WTC11 (cell line): ENCODE measurements around the gene MYOD1. TPM values are rescaled to one million over a fixed set of nuclear protein-coding genes. Genes with fewer than 3 reads are reported as not detected.

Experiments
- ATAC-seq: fragments of 200-7000 bp; cut with Tn5 transposase; 2 replicates; pipeline ENCODE4 v1.10.0; 2021; ENCODE audit warnings: mild to moderate bottlenecking, moderate library complexity
- CTCF ChIA-PET: fragments of 300-600 bp; sonication (Branson Sonifier 250); formaldehyde crosslinking; loops from one replicate; lab custom pipeline; 2021; ENCODE audit warnings: antibody characterized with exemption; lab: Charles Lee
- POLR2A ChIA-PET: fragments of 350-600 bp; sonication (Branson Sonifier 250); formaldehyde crosslinking; loops from one replicate; lab custom pipeline; 2021; ENCODE audit warnings: antibody characterized with exemption; lab: Charles Lee
- DNase-seq: peaks from one replicate; pipeline ENCODE4 v3.0.0; 2021; ENCODE audit warnings: low spot score
- H3K27ac Mint-ChIP-seq: 2 replicates; pipeline ENCODE4 v1.8.0; 2021; ENCODE audit warnings: mixed read lengths
- H3K27me3 Mint-ChIP-seq: 2 replicates; pipeline ENCODE4 v1.8.0; 2021; ENCODE audit warnings: low read depth, mild to moderate bottlenecking, moderate library complexity, mixed read lengths
- H3K36me3 Mint-ChIP-seq: 2 replicates; pipeline ENCODE4 v1.8.0; 2021; ENCODE audit warnings: mixed read lengths
- H3K4me1 Mint-ChIP-seq: 2 replicates; pipeline ENCODE4 v1.8.0; 2022; ENCODE audit warnings: mixed read lengths
- H3K4me3 Mint-ChIP-seq: 2 replicates; pipeline ENCODE4 v1.8.0; 2021; ENCODE audit warnings: mild to moderate bottlenecking, moderate library complexity, mixed read lengths
- H3K9me3 Mint-ChIP-seq: 2 replicates; pipeline ENCODE4 v1.8.0; 2021; ENCODE audit warnings: mixed read lengths
- CREB1 ChIP-seq: sonication (generic); formaldehyde crosslinking; IDR thresholded peaks from 2 replicates; pipeline ENCODE4 v1.8.0; 2023; ENCODE audit warnings: mild to moderate bottlenecking, missing genetic modification reagents
- CREM ChIP-seq: sonication (generic); formaldehyde crosslinking; IDR thresholded peaks from 2 replicates; pipeline ENCODE4 v1.8.1; 2022; ENCODE audit warnings: mild to moderate bottlenecking, missing genetic modification reagents, moderate library complexity
- EMX1 ChIP-seq: fragments of 250-450 bp; sonication (Bioruptor Pico); IDR thresholded peaks from 2 replicates; pipeline ENCODE4 v1.8.0; 2021; ENCODE audit warnings: mild to moderate bottlenecking
- ERG ChIP-seq: fragments of 250-450 bp; sonication (Bioruptor Pico); IDR thresholded peaks from 2 replicates; pipeline ENCODE4 v1.8.0; 2021; ENCODE audit warnings: mild to moderate bottlenecking
- ESRRA ChIP-seq: sonication (generic); formaldehyde crosslinking; IDR thresholded peaks from 2 replicates; pipeline ENCODE4 v1.8.1; 2022; ENCODE audit warnings: mild to moderate bottlenecking, missing genetic modification reagents, borderline replicate concordance
- FOXJ3 ChIP-seq: sonication (generic); formaldehyde crosslinking; IDR thresholded peaks from 2 replicates; pipeline ENCODE4 v1.9.0; 2021; ENCODE audit warnings: missing genetic modification reagents, mild to moderate bottlenecking, borderline replicate concordance
- FOXK1 ChIP-seq: sonication (generic); formaldehyde crosslinking; IDR thresholded peaks from 2 replicates; pipeline ENCODE4 v1.8.0; 2022; ENCODE audit warnings: mild to moderate bottlenecking, moderate library complexity, missing genetic modification reagents
- GTF2I ChIP-seq: fragments of 250-450 bp; sonication (Bioruptor Pico); conservative IDR thresholded peaks from 2 replicates; pipeline ENCODE4 v1.4.0; 2021; ENCODE audit warnings: mild to moderate bottlenecking
- HMGA2 ChIP-seq: fragments of 250-450 bp; sonication (Bioruptor Pico); IDR thresholded peaks from 2 replicates; pipeline ENCODE4 v1.4.0; 2021; ENCODE audit warnings: mild to moderate bottlenecking, moderate library complexity
- MYBL2 ChIP-seq: sonication (generic); formaldehyde crosslinking; IDR thresholded peaks from 2 replicates; pipeline ENCODE4 v1.8.1; 2023; ENCODE audit warnings: mild to moderate bottlenecking, moderate library complexity, missing genetic modification reagents
- NFE2L1 ChIP-seq: sonication (generic); formaldehyde crosslinking; IDR thresholded peaks from 2 replicates; pipeline ENCODE4 v1.8.1; 2023; ENCODE audit warnings: missing genetic modification reagents
- SMAD3 ChIP-seq: sonication (generic); formaldehyde crosslinking; IDR thresholded peaks from 2 replicates; pipeline ENCODE4 v1.8.0; 2022; ENCODE audit warnings: missing genetic modification reagents, mild to moderate bottlenecking, borderline replicate concordance
- SMAD4 ChIP-seq: sonication (generic); formaldehyde crosslinking; IDR thresholded peaks from 2 replicates; pipeline ENCODE4 v1.8.0; 2022; ENCODE audit warnings: mild to moderate bottlenecking, missing genetic modification reagents
- TEAD4 ChIP-seq: sonication (generic); formaldehyde crosslinking; IDR thresholded peaks from 2 replicates; pipeline ENCODE4 v1.8.0; 2022; ENCODE audit warnings: mild to moderate bottlenecking, missing genetic modification reagents
- USF1 ChIP-seq: sonication (generic); formaldehyde crosslinking; IDR thresholded peaks from 2 replicates; pipeline ENCODE4 v1.8.0; 2022; ENCODE audit warnings: mild to moderate bottlenecking, missing genetic modification reagents
- ZBTB43 ChIP-seq: sonication (generic); formaldehyde crosslinking; IDR thresholded peaks from 2 replicates; pipeline ENCODE4 v1.8.1; 2023; ENCODE audit warnings: mild to moderate bottlenecking, missing genetic modification reagents
- ZMAT4 ChIP-seq: fragments of 250-450 bp; sonication (Bioruptor Pico); IDR thresholded peaks from 2 replicates; pipeline ENCODE4 v1.9.0; 2021; ENCODE audit warnings: mild to moderate bottlenecking
- ZNF219 ChIP-seq: sonication (generic); formaldehyde crosslinking; IDR thresholded peaks from 2 replicates; pipeline ENCODE4 v1.8.0; 2023; ENCODE audit warnings: missing genetic modification reagents, mild to moderate bottlenecking, borderline replicate concordance
- ZNF281 ChIP-seq: sonication (generic); formaldehyde crosslinking; IDR thresholded peaks from 2 replicates; pipeline ENCODE4 v1.8.0; 2023; ENCODE audit warnings: mild to moderate bottlenecking, missing genetic modification reagents
- ZNF532 ChIP-seq: fragments of 250-450 bp; sonication (Bioruptor Pico); IDR thresholded peaks from 2 replicates; pipeline ENCODE4 v1.9.0; 2021; ENCODE audit warnings: mild to moderate bottlenecking, borderline replicate concordance
- total RNA-seq: library from RNA; stranded (reverse); gene quantifications from 3 replicates; pipeline ENCODE4 v1.2.3, GENCODE V29; 2021

MYOD1 gene
- total RNA-seq, 1 experiment from 2014 or later = not detected

- Mint-ChIP-seq H3K36me3 (no peaks in the 10 kb centered on the region), H3K4me1 (peaks cover 8% of the 10 kb centered on the region; the same call in 1 of the 2 replicates), H3K27ac (no peak overlapping the region), H3K4me3 (no peak overlapping the region), H3K27me3 (no peaks in the 10 kb centered on the region), H3K9me3 (no peaks in the 10 kb centered on the region)
- ChIA-PET POLR2A (no interaction called here), CTCF (interaction anchor here (1.0 to 4.7 kb wide), 11 partner anchors 14 to 211 kb away, joined by 3 to 72 read pairs (median 29); no protein-coding TSS in a partner anchor)
- TF ChIP-seq FOXJ3 (CRISPR knock-in tag) = no peak
- ATAC-seq (no peak), DNase-seq (no peak)
Observed at GRCh38 chr11:17767914-17768313, 48.5 kb downstream of the MYOD1 start.

- no peak overlapping the region for H3K4me3 Mint-ChIP-seq
- no peaks in the 10 kb centered on the region for H3K27me3 Mint-ChIP-seq
- POLR2A ChIA-PET = no interaction called here
- CTCF ChIA-PET = interaction anchor here (0.6 to 4.7 kb wide), 10 partner anchors 13 to 380 kb away, joined by 3 to 72 read pairs (median 4); partner anchors contain the start of gene KCNJ11
- H3K4me1 Mint-ChIP-seq = peaks cover 8% of the 10 kb centered on the region; the same call in 1 of the 2 replicates
- ATAC-seq = no peak
- TF ChIP-seq FOXK1 (CRISPR knock-in tag) (no peak), CREB1 (CRISPR knock-in tag) (no peak), ZMAT4 (no peak), ZBTB43 (CRISPR knock-in tag) (no peak), SMAD4 (CRISPR knock-in tag) (no peak), ZNF219 (CRISPR knock-in tag) (no peak), TEAD4 (CRISPR knock-in tag) (no peak), HMGA2 (no peak)
- TF ChIP-seq, all 79 proteins: peak for 0
- no peaks in the 10 kb centered on the region for H3K36me3 Mint-ChIP-seq
- no peak overlapping the region for H3K27ac Mint-ChIP-seq
- H3K9me3 Mint-ChIP-seq = no peaks in the 10 kb centered on the region
- no peak for DNase-seq
Observed at GRCh38 chr11:17768547-17768946, 49.2 kb downstream of the MYOD1 start.

GRCh38 chr11:17769218-17769617 is 49.8 kb downstream of the MYOD1 start:
- Mint-ChIP-seq H3K27ac (no peak overlapping the region), H3K4me1 (peaks cover 8% of the 10 kb centered on the region; the same call in 1 of the 2 replicates), H3K27me3 (no peaks in the 10 kb centered on the region), H3K36me3 (no peaks in the 10 kb centered on the region), H3K4me3 (no peak overlapping the region), H3K9me3 (no peaks in the 10 kb centered on the region)
- ATAC-seq (no peak), DNase-seq (no peak)
- POLR2A ChIA-PET = no interaction called here
- TF ChIP-seq GTF2I (CRISPR knock-in tag) (no peak), USF1 (CRISPR knock-in tag) (no peak), EMX1 (CRISPR knock-in tag) (no peak), ERG (CRISPR knock-in tag) (no peak), NFE2L1 (CRISPR knock-in tag) (no peak), CREM (CRISPR knock-in tag) (no peak), ZNF281 (CRISPR knock-in tag) (no peak), SMAD4 (CRISPR knock-in tag) (no peak), ESRRA (no peak), SMAD3 (no peak), MYBL2 (no peak), ZNF532 (no peak)
- CTCF ChIA-PET = interaction anchor here (0.6 to 4.7 kb wide), 9 partner anchors 8 to 381 kb away, joined by 3 to 72 read pairs (median 4); partner anchors contain the start of gene KCNJ11
